Stomach (tissue), 4 donors: ENCODE results near the gene MRGPRE.

Experiments used
- POLR2A ChIP-seq, 4 donors: fragments of 450-650 bp; IDR thresholded peaks; one replicate each; pipeline ENCODE4 v1.6.1; 2016; ENCODE audit warnings: antibody characterized with exemption in 4 of 4, control low read depth in 2 of 4, mild to moderate bottlenecking in 1 of 4, moderate library complexity in 1 of 4
- POLR2AphosphoS5 ChIP-seq, 3 donors: sonication (generic); formaldehyde crosslinking; IDR thresholded peaks; one replicate each; pipeline ENCODE4 v1.6.1; 2016; ENCODE audit warnings: antibody characterized with exemption in 3 of 3
- TF ChIP-seq, protein P1 (sequence below), 7 experiments: fragments of 450-650 bp in 4 of 7; fragments of 200-600 bp in 3 of 7; sonication (generic) in 3 of 7; IDR thresholded peaks; one replicate each; pipeline ENCODE4 v1.5.1; 2016 to 2019; ENCODE audit warnings: antibody characterized with exemption in 7 of 7, control low read depth in 2 of 7, mild to moderate bottlenecking in 1 of 7

DNA sequence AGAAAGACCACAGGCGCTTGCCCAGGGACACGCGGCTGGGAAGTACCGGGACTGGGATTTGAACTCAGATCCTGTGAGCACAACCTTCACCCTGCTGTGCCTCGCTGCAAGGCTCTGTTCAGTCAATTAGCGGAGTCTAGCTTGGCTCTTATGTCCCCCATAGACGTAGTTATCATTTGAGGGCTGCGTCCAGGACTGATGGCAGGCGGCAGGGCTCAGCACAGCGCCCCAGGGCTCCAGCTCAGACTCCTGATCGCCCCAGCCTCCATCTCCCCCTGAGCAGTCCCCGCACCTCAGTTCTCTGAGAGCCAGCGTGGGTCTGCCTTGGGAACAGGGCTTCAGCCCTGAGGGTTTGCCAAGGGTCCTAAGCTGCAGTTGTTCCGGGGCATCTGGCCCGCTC lies 33.4 kb downstream of the MRGPRE start:
- TF ChIP-seq, protein P1, sequence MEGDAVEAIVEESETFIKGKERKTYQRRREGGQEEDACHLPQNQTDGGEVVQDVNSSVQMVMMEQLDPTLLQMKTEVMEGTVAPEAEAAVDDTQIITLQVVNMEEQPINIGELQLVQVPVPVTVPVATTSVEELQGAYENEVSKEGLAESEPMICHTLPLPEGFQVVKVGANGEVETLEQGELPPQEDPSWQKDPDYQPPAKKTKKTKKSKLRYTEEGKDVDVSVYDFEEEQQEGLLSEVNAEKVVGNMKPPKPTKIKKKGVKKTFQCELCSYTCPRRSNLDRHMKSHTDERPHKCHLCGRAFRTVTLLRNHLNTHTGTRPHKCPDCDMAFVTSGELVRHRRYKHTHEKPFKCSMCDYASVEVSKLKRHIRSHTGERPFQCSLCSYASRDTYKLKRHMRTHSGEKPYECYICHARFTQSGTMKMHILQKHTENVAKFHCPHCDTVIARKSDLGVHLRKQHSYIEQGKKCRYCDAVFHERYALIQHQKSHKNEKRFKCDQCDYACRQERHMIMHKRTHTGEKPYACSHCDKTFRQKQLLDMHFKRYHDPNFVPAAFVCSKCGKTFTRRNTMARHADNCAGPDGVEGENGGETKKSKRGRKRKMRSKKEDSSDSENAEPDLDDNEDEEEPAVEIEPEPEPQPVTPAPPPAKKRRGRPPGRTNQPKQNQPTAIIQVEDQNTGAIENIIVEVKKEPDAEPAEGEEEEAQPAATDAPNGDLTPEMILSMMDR (IDR thresholded peaks at IDR 0.05): no peak
- TF ChIP-seq POLR2AphosphoS5 (IDR thresholded peaks at IDR 0.05) (no peak), POLR2A (IDR thresholded peaks at IDR 0.05) (no peak)
